Measurements from ENCODE around the gene ZBP1.

ZBP1 gene

GRCh38 chr20:57652606-57653545, 32.6 kb upstream of the ZBP1 start:
- Histone ChIP-seq H3K4me3 (no peak overlapping the region), H3K36me3 (peaks cover 0 to 69% (median 39%) of the 10 kb centered on the region in 11 experiments; a peak in 14 of 22 replicates), H3K9ac (no peak overlapping the region), H3K27ac (no peak overlapping the region), H3K9me3 (replicated peaks in 1 of 11) (no peaks in the 10 kb centered on the region), H3K4me2 (no peak overlapping the region), H3K27me3 (no peaks in the 10 kb centered on the region), H3K4me1 (peaks cover 0 to 45% (median 15%) of the 10 kb centered on the region in 10 experiments; a peak in 16 of 20 replicates), H4K20me1 (peaks cover 0 to 56% (median 13%) of the 10 kb centered on the region in 11 experiments; a peak in 10 of 22 replicates)
- TF ChIP-seq Cebpa-rat (IDR thresholded peaks at IDR 0.05) = no peak

- Histone ChIP-seq H3K4me2 (no peak overlapping the region), H3K9ac (no peak overlapping the region), H3K27me3 (no peaks in the 10 kb centered on the region), H3K4me3 (no peak overlapping the region), H4K20me1 (peaks cover 0 to 48% (median 13%) of the 10 kb centered on the region in 11 experiments; a peak in 10 of 22 replicates), H3K36me3 (peaks cover 0 to 62% (median 32%) of the 10 kb centered on the region in 11 experiments; a peak in 14 of 22 replicates), H3K9me3 (replicated peaks in 1 of 11) (0 out of 22 replicates have a peak, but pooled peaks cover 0 to under 1% (median 0%) of the 10 kb centered on the region in 11 experiments), H3K4me1 (peaks cover 0 to 37% (median 7%) of the 10 kb centered on the region in 10 experiments; a peak in 12 of 20 replicates), H3K27ac (no peak overlapping the region)
- no peak for TF ChIP-seq Cebpa-rat (IDR thresholded peaks at IDR 0.05)
Observed at GRCh38 chr20:57651881-57652605, 31.8 kb upstream of the ZBP1 start.

- H3K4me1 ChIP-seq = peaks cover 0 to 28% (median 6%) of the 10 kb centered on the region in 10 experiments; a peak in 11 of 20 replicates
- H3K4me3 ChIP-seq = no peak overlapping the region
- no peak for TF ChIP-seq Cebpa-rat (IDR thresholded peaks at IDR 0.05)
- H3K9ac ChIP-seq = no peak overlapping the region
- no peak overlapping the region for H3K27ac ChIP-seq
- no peaks in the 10 kb centered on the region for H3K27me3 ChIP-seq
- H4K20me1 ChIP-seq = peaks cover 0 to 38% (median 11%) of the 10 kb centered on the region in 11 experiments; a peak in 10 of 22 replicates
- H3K9me3 ChIP-seq (replicated peaks in 1 of 11) = peaks cover 1 to 11% (median 6%) of the 10 kb centered on the region in 11 experiments; a peak in 20 of 22 replicates
- peak overlapping the region in 2 of 11 experiments; percentile 9 to 25; a peak in 2 of 22 replicates for H3K4me2 ChIP-seq
- H3K36me3 ChIP-seq = peaks cover 0 to 51% (median 21%) of the 10 kb centered on the region in 11 experiments; a peak in 14 of 22 replicates
Observed at GRCh38 chr20:57650756-57651483, 30.7 kb upstream of the ZBP1 start.

- Histone ChIP-seq H3K36me3 (peaks cover 0 to 48% (median 21%) of the 10 kb centered on the region in 11 experiments; a peak in 14 of 22 replicates), H3K27ac (no peak overlapping the region), H3K4me1 (peaks cover 0 to 22% (median 6%) of the 10 kb centered on the region in 10 experiments; a peak in 11 of 20 replicates), H3K9ac (no peak overlapping the region), H3K9me3 (replicated peaks in 1 of 11) (peaks cover 8 to 18% (median 13%) of the 10 kb centered on the region in 11 experiments), H3K27me3 (no peaks in the 10 kb centered on the region), H3K4me2 (peak overlapping the region in 3 of 11 experiments; percentile 9 to 25 (median 10); a peak in 3 of 22 replicates), H4K20me1 (peaks cover 0 to 31% (median 9%) of the 10 kb centered on the region in 11 experiments; a peak in 9 of 22 replicates), H3K4me3 (no peak overlapping the region)
- no peak for TF ChIP-seq Cebpa-rat (IDR thresholded peaks at IDR 0.05)
Observed at GRCh38 chr20:57650266-57650665, 30.0 kb upstream of the ZBP1 start.

DNA sequence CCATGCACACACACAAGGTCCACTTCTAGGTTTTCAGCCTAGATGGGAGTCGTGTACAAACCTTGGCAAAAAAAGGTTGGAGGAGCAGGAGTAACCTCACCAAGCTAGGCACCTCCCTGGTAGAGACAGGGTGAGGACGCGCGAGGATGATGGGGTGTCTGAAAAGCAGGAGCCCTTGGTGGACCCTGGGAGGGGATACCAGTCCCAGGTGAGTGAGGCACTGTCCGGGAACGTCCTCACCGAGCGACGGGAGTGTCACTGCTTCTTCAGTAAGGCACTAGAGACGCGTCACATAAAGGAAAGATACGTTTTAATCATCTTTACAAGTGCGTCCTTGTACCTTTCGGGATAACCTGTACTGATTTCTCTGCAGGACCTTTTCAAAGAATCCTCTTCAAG, 29.4 kb upstream of the ZBP1 start:
- no peak for TF ChIP-seq Cebpa-rat (IDR thresholded peaks at IDR 0.05)
- no peak overlapping the region for H3K4me2 ChIP-seq
- H3K27me3 ChIP-seq = no peaks in the 10 kb centered on the region

GRCh38 chr20:57648878-57649616, 28.8 kb upstream of the ZBP1 start:
- no peak for TF ChIP-seq Cebpa-rat (IDR thresholded peaks at IDR 0.05)
- Histone ChIP-seq H3K4me2 (no peak overlapping the region), H3K9ac (no peak overlapping the region), H4K20me1 (peaks cover 0 to 20% (median 0%) of the 10 kb centered on the region in 11 experiments; a peak in 6 of 22 replicates), H3K4me1 (peaks cover 0 to 13% (median 6%) of the 10 kb centered on the region in 10 experiments; a peak in 9 of 20 replicates), H3K9me3 (replicated peaks in 1 of 11) (peaks cover 18 to 29% (median 24%) of the 10 kb centered on the region in 11 experiments), H3K27ac (no peak overlapping the region), H3K4me3 (no peak overlapping the region), H3K36me3 (peaks cover 0 to 48% (median 21%) of the 10 kb centered on the region in 11 experiments; a peak in 14 of 22 replicates), H3K27me3 (no peaks in the 10 kb centered on the region)

More for the DNA sequence above, 29.4 kb upstream of the ZBP1 start:
- H3K9ac ChIP-seq = no peak overlapping the region
- no peak overlapping the region for H3K27ac ChIP-seq
- peaks cover 0 to 48% (median 21%) of the 10 kb centered on the region in 11 experiments; a peak in 14 of 22 replicates for H3K36me3 ChIP-seq
- H3K9me3 ChIP-seq (replicated peaks in 1 of 11) = peaks cover 14 to 24% (median 19%) of the 10 kb centered on the region in 11 experiments
- H3K4me1 ChIP-seq = peaks cover 0 to 16% (median 6%) of the 10 kb centered on the region in 10 experiments; a peak in 11 of 20 replicates
- H3K4me3 ChIP-seq = no peak overlapping the region
- peaks cover 0 to 25% (median 2%) of the 10 kb centered on the region in 11 experiments; a peak in 9 of 22 replicates for H4K20me1 ChIP-seq

GRCh38 chr20:57647933-57648785, 27.9 kb upstream of the ZBP1 start:
- Histone ChIP-seq H4K20me1 (peaks cover 0 to 11% (median 0%) of the 10 kb centered on the region in 11 experiments; a peak in 2 of 22 replicates), H3K4me2 (no peak overlapping the region), H3K27ac (no peak overlapping the region), H3K27me3 (no peaks in the 10 kb centered on the region), H3K4me1 (peaks cover 0 to 13% (median 6%) of the 10 kb centered on the region in 10 experiments; a peak in 9 of 20 replicates), H3K36me3 (peaks cover 0 to 43% (median 21%) of the 10 kb centered on the region in 11 experiments; a peak in 14 of 22 replicates), H3K9ac (no peak overlapping the region), H3K4me3 (no peak overlapping the region), H3K9me3 (replicated peaks in 1 of 11) (peaks cover 27 to 38% (median 33%) of the 10 kb centered on the region in 11 experiments)
- no peak for TF ChIP-seq Cebpa-rat (IDR thresholded peaks at IDR 0.05)

Measured in BLaER1 treated with 17β-estradiol and CSF1 and Interleukin-3, amounts not matched to agents 10 nM and 100 nM (cell line).